Astrocyte (in vitro differentiated cells and primary cell): Measurements from ENCODE around the gene SDC4. TPM values are rescaled to one million over a fixed set of nuclear protein-coding genes. Genes with fewer than 3 reads are reported as not detected.

Experiments used
- DNase-seq: peaks from one replicate; pipeline ENCODE4 v3.0.0-alpha.2; 2010; ENCODE audit warnings: low read depth
- FAIRE-seq: peaks from 2 replicates; lab custom pipeline; 2011; peaks lifted over from hg19 to GRCh38; lab: Jason Lieb, UNC
- H2AFZ ChIP-seq: 2 replicates; pipeline ENCODE4 v1.6.0; 2012; ENCODE audit warnings: low read depth, low read length, inconsistent platforms
- H3K27ac ChIP-seq: 2 replicates; pipeline ENCODE4 v1.5.1; 2011; ENCODE audit warnings: low read depth, low read length, inconsistent platforms
- H3K27me3 ChIP-seq: 2 replicates; pipeline ENCODE4 v1.6.0; 2011; ENCODE audit warnings: low read length, inconsistent platforms; ENCODE audit not compliant: insufficient read depth
- H3K36me3 ChIP-seq: 2 replicates; pipeline ENCODE4 v1.5.1; 2011; ENCODE audit warnings: low read length, inconsistent platforms; ENCODE audit not compliant: insufficient read depth
- H3K4me1 ChIP-seq: 2 replicates; pipeline ENCODE4 v1.5.1; 2011; ENCODE audit warnings: low read length, inconsistent platforms; ENCODE audit not compliant: insufficient read depth
- H3K4me2 ChIP-seq: 2 replicates; pipeline ENCODE4 v1.6.0; 2012; ENCODE audit warnings: low read length, inconsistent platforms
- H3K4me3 ChIP-seq: 2 replicates; pipeline ENCODE4 v1.5.1; 2011; ENCODE audit warnings: low read depth, mild to moderate bottlenecking, low read length, inconsistent platforms; ENCODE audit not compliant: insufficient read depth
- H3K79me2 ChIP-seq: 2 replicates; pipeline ENCODE4 v1.6.0; 2012; ENCODE audit warnings: mild to moderate bottlenecking, low read length, inconsistent platforms; ENCODE audit not compliant: insufficient read depth
- H3K9ac ChIP-seq: 2 replicates; pipeline ENCODE4 v1.6.0; 2012; ENCODE audit warnings: mild to moderate bottlenecking, low read length, inconsistent platforms
- H3K9me3 ChIP-seq: 2 replicates; pipeline ENCODE4 v1.5.1; 2012; ENCODE audit warnings: low read depth, mild to moderate bottlenecking, low read length, inconsistent platforms; ENCODE audit not compliant: insufficient read depth
- H4K20me1 ChIP-seq: 2 replicates; pipeline ENCODE4 v1.6.0; 2012; ENCODE audit warnings: low read length, inconsistent platforms; ENCODE audit not compliant: insufficient read depth
- H3K27ac Mint-ChIP-seq: one replicate; pipeline ENCODE4 v1.8.0; 2021; ENCODE audit warnings: mild to moderate bottlenecking, mixed read lengths; ENCODE audit not compliant: unreplicated experiment
- H3K27me3 Mint-ChIP-seq: one replicate; pipeline ENCODE4 v1.8.0; 2021; ENCODE audit warnings: low read depth, mixed read lengths; ENCODE audit not compliant: unreplicated experiment
- H3K36me3 Mint-ChIP-seq: one replicate; pipeline ENCODE4 v1.8.0; 2021; ENCODE audit warnings: low read depth, mixed read lengths; ENCODE audit not compliant: unreplicated experiment
- H3K4me1 Mint-ChIP-seq: one replicate; pipeline ENCODE4 v1.8.0; 2021; ENCODE audit warnings: low read depth, mixed read lengths; ENCODE audit not compliant: unreplicated experiment
- H3K4me3 Mint-ChIP-seq: one replicate; pipeline ENCODE4 v1.8.0; 2021; ENCODE audit warnings: mild to moderate bottlenecking, moderate library complexity, mixed read lengths; ENCODE audit not compliant: unreplicated experiment
- H3K9me3 Mint-ChIP-seq: one replicate; pipeline ENCODE4 v1.8.0; 2021; ENCODE audit warnings: mild to moderate bottlenecking, mixed read lengths; ENCODE audit not compliant: unreplicated experiment
- CTCF ChIP-seq: IDR thresholded peaks from 2 replicates; pipeline ENCODE4 v1.5.1; 2011; ENCODE audit warnings: low read depth, mild to moderate bottlenecking, inconsistent platforms, low read length, moderate library complexity; ENCODE audit not compliant: insufficient read depth
- EZH2 ChIP-seq: IDR thresholded peaks from 2 replicates; pipeline ENCODE4 v1.6.1; 2012; ENCODE audit warnings: mild to moderate bottlenecking, low read length, inconsistent platforms; ENCODE audit not compliant: insufficient read depth
- total RNA-seq: library from RNA; stranded (reverse); gene quantifications from 2 replicates; pipeline ENCODE4 v1.2.1, GENCODE V29; 2021

SDC4 gene
- total RNA-seq, 1 donor from 2014 or later = 135 TPM

- no peak for DNase-seq
- no peaks in the 10 kb centered on the region for H4K20me1 ChIP-seq
- H3K4me2 ChIP-seq = no peak overlapping the region
- no peak overlapping the region for H3K27ac Mint-ChIP-seq
- no peak overlapping the region for H3K4me3 ChIP-seq
- H3K27ac ChIP-seq = no peak overlapping the region
- H3K9me3 ChIP-seq = no peaks in the 10 kb centered on the region
- peaks cover 3% of the 10 kb centered on the region for H3K4me1 ChIP-seq
- H3K9ac ChIP-seq = no peak overlapping the region
- peaks cover 3% of the 10 kb centered on the region for H3K36me3 Mint-ChIP-seq
- H3K4me1 Mint-ChIP-seq = no peaks in the 10 kb centered on the region
- H3K27me3 Mint-ChIP-seq = peaks cover 28% of the 10 kb centered on the region
- TF ChIP-seq EZH2 (no peak), CTCF (no peak)
- FAIRE-seq = no peak
- no peaks in the 10 kb centered on the region for H3K79me2 ChIP-seq
- H3K27me3 ChIP-seq = peaks cover 20% of the 10 kb centered on the region
- H3K36me3 ChIP-seq = no peaks in the 10 kb centered on the region
- H3K4me3 Mint-ChIP-seq = no peak overlapping the region
- H2AFZ ChIP-seq = no peak overlapping the region
- no peaks in the 10 kb centered on the region for H3K9me3 Mint-ChIP-seq
These were observed 34.3 kb downstream of the SDC4 start for GRCh38 chr20:45313943-45314342.

DNA sequence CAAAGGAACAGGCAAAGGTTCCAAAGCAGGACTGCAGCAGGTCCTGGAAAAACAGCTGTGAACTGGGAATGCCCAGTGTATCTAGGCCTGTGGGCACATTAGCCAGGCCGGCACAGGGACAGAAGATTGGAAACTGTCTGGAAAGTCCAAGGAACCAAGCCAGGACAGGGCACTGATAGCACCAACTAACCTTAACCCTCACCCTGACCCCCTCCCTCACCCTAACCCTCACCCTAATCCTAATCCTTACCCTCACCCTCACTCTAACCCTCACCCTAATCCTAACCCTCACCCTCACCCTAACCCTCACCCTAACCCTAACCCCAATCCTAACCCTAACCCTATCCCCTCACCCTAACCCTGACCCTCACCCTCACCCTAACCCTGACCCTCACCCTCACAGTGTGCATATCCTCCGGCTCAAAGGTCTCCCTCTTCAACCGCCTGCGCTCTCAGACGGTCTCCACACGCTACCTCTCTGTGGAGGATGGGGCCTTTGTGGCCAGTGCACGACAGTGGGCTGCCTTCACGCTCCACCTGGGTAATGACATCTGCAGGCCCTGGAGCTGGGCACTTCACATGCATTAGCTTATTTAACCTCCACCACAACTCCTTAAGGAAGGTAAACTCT, 35.0 kb downstream of the SDC4 start:
- Mint-ChIP-seq H3K4me1 (no peaks in the 10 kb centered on the region), H3K4me3 (no peak overlapping the region), H3K36me3 (peaks cover 3% of the 10 kb centered on the region), H3K27me3 (peaks cover 27% of the 10 kb centered on the region), H3K27ac (no peak overlapping the region), H3K9me3 (no peaks in the 10 kb centered on the region)
- TF ChIP-seq EZH2 (no peak), CTCF (no peak)
- H2AFZ ChIP-seq = no peak overlapping the region
- DNase-seq (no peak), FAIRE-seq (no peak)
- peaks cover 18% of the 10 kb centered on the region for H3K27me3 ChIP-seq
- H3K79me2 ChIP-seq = no peaks in the 10 kb centered on the region
- no peak overlapping the region for H3K4me3 ChIP-seq
- H4K20me1 ChIP-seq = no peaks in the 10 kb centered on the region
- no peak overlapping the region for H3K27ac ChIP-seq
- H3K9ac ChIP-seq = no peak overlapping the region
- H3K36me3 ChIP-seq = no peaks in the 10 kb centered on the region
- no peak overlapping the region for H3K4me2 ChIP-seq
- no peaks in the 10 kb centered on the region for H3K9me3 ChIP-seq
- H3K4me1 ChIP-seq = peaks cover 3% of the 10 kb centered on the region

GRCh38 chr20:45312241-45312640, 36.0 kb downstream of the SDC4 start:
- FAIRE-seq (no peak), DNase-seq (no peak)
- TF ChIP-seq CTCF (no peak), EZH2 (no peak)
- Mint-ChIP-seq H3K4me1 (no peaks in the 10 kb centered on the region), H3K9me3 (no peaks in the 10 kb centered on the region), H3K36me3 (peaks cover 3% of the 10 kb centered on the region), H3K4me3 (no peak overlapping the region), H3K27ac (no peak overlapping the region), H3K27me3 (peaks cover 28% of the 10 kb centered on the region)
- Histone ChIP-seq H3K36me3 (no peaks in the 10 kb centered on the region), H3K27me3 (peaks cover 19% of the 10 kb centered on the region), H4K20me1 (no peaks in the 10 kb centered on the region), H2AFZ (no peak overlapping the region), H3K9ac (no peak overlapping the region), H3K4me3 (no peak overlapping the region), H3K4me1 (peaks cover 3% of the 10 kb centered on the region), H3K9me3 (no peaks in the 10 kb centered on the region), H3K4me2 (no peak overlapping the region), H3K79me2 (no peaks in the 10 kb centered on the region), H3K27ac (no peak overlapping the region)
